Measurements from ENCODE around the gene RIOK3.

Gene RIOK3

DNA sequence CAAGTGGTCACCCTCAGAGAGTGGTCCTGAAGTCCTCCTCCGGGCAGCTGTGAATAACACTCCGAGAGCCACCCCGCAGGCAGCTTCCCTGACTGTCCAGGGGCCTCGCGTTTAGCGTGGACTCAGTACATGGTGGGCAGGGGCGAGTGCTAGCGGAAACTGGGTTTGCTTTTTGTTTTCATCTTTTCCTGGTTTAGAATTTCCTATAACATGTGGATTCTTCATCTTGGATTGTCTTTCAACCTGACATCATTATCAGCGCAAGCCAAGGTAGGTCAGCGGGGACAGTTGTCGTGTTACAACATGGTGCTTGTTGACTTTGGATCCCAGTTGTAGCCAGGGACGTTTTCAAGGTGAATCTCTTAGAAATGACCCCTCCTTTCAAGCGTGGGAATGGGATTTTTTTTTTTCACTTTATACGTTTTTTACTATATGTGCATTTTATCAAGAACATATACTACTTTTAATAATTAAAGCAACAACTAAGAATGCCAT lies 71.2 kb downstream of the RIOK3 start:
- TF ChIP-seq, protein P1, sequence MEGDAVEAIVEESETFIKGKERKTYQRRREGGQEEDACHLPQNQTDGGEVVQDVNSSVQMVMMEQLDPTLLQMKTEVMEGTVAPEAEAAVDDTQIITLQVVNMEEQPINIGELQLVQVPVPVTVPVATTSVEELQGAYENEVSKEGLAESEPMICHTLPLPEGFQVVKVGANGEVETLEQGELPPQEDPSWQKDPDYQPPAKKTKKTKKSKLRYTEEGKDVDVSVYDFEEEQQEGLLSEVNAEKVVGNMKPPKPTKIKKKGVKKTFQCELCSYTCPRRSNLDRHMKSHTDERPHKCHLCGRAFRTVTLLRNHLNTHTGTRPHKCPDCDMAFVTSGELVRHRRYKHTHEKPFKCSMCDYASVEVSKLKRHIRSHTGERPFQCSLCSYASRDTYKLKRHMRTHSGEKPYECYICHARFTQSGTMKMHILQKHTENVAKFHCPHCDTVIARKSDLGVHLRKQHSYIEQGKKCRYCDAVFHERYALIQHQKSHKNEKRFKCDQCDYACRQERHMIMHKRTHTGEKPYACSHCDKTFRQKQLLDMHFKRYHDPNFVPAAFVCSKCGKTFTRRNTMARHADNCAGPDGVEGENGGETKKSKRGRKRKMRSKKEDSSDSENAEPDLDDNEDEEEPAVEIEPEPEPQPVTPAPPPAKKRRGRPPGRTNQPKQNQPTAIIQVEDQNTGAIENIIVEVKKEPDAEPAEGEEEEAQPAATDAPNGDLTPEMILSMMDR (IDR thresholded peaks at IDR 0.05; ENCODE audit: low read depth, low read length, missing control alignments): no peak
- no peak overlapping the region for H3K4me3 ChIP-seq (ENCODE audit: low read depth, low read length)
- in situ Hi-C loops (cut with HindIII; ENCODE audit: low sequenced_read_pairs): loop anchor here (25.0 kb wide), 1 partner anchor 588 kb away; no protein-coding TSS in a partner anchor
- no peak for DNase-seq (ENCODE audit: low read depth)

DNA sequence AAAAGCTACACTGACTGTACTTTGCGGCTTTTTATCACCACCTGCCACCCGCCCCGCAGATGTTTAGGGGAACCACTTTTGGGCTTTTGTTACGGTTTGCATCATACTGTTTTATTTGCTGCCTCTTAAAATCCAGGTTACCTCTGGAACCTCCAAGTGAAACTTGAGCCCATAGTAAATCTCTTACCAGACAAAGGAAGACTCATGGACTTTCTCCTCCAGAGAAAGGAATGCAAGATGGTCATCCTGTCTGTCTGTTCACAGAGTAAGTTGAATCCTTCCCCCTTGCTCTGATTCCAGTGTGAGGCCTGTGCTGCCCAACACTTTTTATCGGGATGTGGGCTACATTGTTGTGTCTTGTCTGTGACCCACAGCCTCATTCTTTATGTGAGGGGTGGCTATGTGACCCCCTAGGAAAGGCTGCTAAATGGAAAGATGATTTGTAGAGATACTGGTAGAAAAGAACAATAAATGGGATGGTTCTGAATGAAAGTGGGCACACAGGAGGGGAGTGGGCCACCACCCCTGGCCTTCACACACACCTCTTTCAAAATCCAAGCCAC lies 73.5 kb downstream of the RIOK3 start:
- in situ Hi-C loops (cut with HindIII; ENCODE audit: low sequenced_read_pairs): no loop called here
- no peak for DNase-seq (ENCODE audit: low read depth)
- TF ChIP-seq, protein P1 (IDR thresholded peaks at IDR 0.05; ENCODE audit: low read depth, low read length, missing control alignments): no peak
- H3K4me3 ChIP-seq (ENCODE audit: low read depth, low read length): no peak overlapping the region

DNA sequence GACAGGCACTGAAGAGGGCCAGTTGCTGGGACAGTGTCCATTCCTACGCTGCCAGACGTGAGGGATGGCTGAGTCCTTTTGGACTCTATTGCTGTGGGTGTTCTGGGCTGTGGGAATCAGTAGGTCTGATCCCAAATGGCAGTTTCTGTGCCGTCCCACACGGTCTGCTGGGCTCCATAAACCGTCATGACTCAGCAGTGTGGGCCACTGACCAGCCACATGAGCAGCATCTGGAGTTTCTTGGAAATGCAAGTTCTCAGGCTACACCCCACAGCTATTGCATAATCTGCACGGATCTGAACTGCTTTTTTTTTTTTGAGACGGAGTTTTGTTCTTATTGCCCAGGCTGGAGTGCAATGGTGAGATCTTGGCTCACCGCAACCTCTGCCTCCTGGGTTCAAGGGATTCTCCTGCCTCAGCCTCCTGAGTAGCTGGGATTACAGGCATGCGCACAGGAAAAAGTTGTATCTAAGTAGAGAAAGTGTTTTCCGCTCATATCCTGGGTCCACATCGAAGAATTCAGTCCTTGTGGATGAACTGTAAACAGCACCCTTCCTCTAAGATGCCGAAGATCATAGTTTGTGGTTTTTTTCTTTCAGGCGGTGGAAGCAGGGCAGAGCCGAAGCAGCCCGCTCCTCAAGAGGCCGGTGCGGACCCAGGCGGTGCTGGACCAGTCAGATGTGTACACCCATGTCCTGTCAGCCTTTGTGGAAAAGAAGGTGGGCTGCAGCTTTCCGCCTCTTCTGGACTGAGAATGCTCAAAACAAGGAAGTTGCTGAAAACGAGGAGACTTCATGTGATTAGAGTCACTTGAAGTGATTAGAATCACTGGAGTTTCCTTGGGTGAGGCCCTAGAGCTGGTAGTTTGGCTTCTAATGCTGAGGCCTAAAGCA lies 75.7 kb downstream of the RIOK3 start:
- no peak overlapping the region for H3K4me3 ChIP-seq (ENCODE audit: low read depth, low read length)
- in situ Hi-C loops (cut with HindIII; ENCODE audit: low sequenced_read_pairs): no loop called here
- no peak for DNase-seq (ENCODE audit: low read depth)
- TF ChIP-seq, protein P1 (IDR thresholded peaks at IDR 0.05; ENCODE audit: low read depth, low read length, missing control alignments): no peak

DNA sequence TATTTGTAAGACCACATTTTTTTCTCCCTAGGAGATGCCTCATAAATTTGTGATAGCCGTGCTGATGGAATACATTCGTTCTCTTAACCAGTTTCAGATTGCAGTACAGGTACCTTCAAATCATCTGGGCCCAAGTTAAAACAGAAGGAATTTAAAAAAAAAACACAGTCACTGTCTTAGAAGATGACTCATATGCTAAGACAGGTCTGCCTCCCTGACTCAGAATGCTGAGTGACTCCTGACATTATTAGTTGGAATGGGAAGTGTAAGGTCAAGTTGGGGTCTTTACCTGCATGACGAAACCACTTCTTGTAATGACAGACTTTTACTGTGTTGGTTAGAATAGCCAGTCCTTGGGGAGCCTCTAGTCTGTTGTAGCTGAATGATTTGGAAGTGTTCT lies 76.5 kb downstream of the RIOK3 start:
- no peak for DNase-seq (ENCODE audit: low read depth)
- TF ChIP-seq, protein P1 (IDR thresholded peaks at IDR 0.05; ENCODE audit: low read depth, low read length, missing control alignments): no peak
- no peak overlapping the region for H3K4me3 ChIP-seq (ENCODE audit: low read depth, low read length)
- in situ Hi-C loops (cut with HindIII; ENCODE audit: low sequenced_read_pairs): loop anchor here (10.0 kb wide), 1 partner anchor 65 kb away; no protein-coding TSS in a partner anchor

DNA sequence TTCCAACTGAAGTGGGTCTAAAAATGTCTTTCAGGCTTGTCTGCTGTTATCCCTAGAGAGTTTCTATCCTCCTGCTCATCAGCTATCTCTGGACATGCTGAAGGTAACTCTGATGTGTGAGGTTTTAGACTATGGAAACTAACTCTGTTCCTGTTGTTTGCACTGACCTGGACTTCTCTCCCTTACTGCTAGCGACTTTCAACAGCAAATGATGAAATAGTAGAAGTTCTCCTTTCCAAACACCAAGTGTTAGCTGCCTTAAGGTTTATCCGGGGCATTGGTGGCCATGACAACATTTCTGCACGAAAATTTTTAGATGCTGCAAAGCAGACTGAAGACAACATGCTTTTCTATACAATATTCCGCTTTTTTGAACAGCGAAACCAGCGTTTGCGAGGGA lies 77.1 kb downstream of the RIOK3 start:
- H3K4me3 ChIP-seq (ENCODE audit: low read depth, low read length): no peak overlapping the region
- no peak for DNase-seq (ENCODE audit: low read depth)
- TF ChIP-seq, protein P1 (IDR thresholded peaks at IDR 0.05; ENCODE audit: low read depth, low read length, missing control alignments): no peak
- in situ Hi-C loops (cut with HindIII; ENCODE audit: low sequenced_read_pairs): loop anchor here (10.0 kb wide), 1 partner anchor 65 kb away; no protein-coding TSS in a partner anchor

DNA sequence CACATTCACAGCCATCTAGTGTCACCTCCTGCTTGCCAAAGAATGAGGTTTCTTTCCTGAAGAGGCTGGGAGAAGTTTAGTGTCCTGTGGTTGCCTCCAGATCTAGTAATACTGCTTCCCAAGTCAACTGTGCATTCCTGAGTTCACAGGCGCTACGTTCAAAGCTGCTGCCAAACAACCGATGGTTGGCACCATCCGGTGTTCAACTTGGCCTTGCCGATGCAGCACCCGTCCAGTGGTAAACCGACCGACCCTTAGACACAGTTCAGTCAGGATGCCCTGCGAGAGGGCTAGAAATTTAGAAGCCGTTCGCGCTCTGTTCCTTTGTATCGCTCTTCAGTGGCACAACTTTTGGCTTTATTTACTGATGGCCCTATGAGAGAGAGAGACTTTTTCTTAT lies 78.8 kb downstream of the RIOK3 start:
- TF ChIP-seq, protein P1 (IDR thresholded peaks at IDR 0.05; ENCODE audit: low read depth, low read length, missing control alignments): no peak
- H3K4me3 ChIP-seq (ENCODE audit: low read depth, low read length): no peak overlapping the region
- DNase-seq (ENCODE audit: low read depth): no peak
- in situ Hi-C loops (cut with HindIII; ENCODE audit: low sequenced_read_pairs): loop anchor here (10.0 kb wide), 1 partner anchor 63 kb away; no protein-coding TSS in a partner anchor
